ENCODE results near the gene CCDC28A. TPM values are rescaled to one million over a fixed set of nuclear protein-coding genes. Genes with fewer than 3 reads are reported as not detected.

Gene CCDC28A
- polyA plus RNA-seq, 4 donors, result 24.1 to 59.5 (median 36.9) TPM

DNA sequence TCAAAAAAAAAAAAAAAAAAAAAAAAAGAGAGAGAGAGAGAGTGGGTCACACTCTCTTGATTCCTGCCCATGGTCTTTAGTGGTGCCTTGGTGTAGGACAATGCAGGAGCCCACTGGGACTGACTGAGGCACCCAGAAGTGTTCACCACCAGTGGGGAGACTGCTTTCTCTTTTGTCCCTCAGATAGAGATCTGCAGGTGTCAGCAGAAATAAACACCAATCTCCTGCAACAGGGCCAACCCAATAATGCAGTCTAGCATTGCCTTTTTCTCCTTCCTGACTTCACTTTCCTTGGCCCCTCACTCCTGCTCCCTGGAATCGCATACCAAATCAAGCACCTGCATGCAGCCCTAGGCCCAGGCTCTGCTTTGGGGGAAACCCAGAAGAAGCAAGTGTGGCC is 39.0 kb upstream of the CCDC28A start:
- no peaks in the 10 kb centered on the region for H3K4me1 ChIP-seq (ENCODE audit: control insufficient read depth in 3 of 3, insufficient read depth in 2 of 3, low read depth in 1 of 3, low read length in 2 of 3)
- peaks cover 0 to 9% of the 10 kb centered on the region in 2 donors for H3K9me3 ChIP-seq (ENCODE audit: control insufficient read depth in 2 of 2, insufficient read depth in 1 of 2, low read depth in 1 of 2, low read length in 1 of 2)
- 97 to 100% (median 100%) methylated on average over 1 of the region's 1 CpG for WGBS, 3 donors
- no peak overlapping the region for H3K4me3 ChIP-seq (ENCODE audit: low read depth in 1 of 3, low read length in 3 of 3)
- DNase-seq (no peak), FAIRE-seq (no peak)
- H3K27me3 ChIP-seq (ENCODE audit: control insufficient read depth in 3 of 3, insufficient read depth in 3 of 3, low read length in 3 of 3), result no peaks in the 10 kb centered on the region
- H3K27ac ChIP-seq (ENCODE audit: low read depth in 1 of 3, low read length in 2 of 3), result no peak overlapping the region
- no peaks in the 10 kb centered on the region for H3K36me3 ChIP-seq (ENCODE audit: control insufficient read depth in 3 of 3, insufficient read depth in 2 of 3, low read depth in 1 of 3, low read length in 3 of 3)

DNA sequence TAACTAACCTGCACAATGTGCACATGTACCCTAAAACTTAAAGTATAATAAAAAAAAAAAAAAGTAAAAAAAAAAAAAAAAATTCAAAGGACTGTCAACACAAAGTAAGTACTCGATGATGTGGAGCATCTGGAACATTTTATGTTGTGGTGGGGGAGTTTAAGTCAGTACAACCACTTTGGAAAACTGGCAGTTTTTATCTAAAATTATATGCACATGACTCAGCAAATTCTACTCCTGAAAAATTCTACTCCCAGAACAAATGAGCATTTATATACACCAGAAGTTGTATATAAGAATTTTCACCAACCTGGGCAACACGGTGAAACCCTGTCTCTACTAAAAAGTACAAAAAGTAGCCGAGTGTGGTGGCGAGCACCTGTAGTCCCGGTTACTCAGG is 36.9 kb upstream of the CCDC28A start:
- Histone ChIP-seq H3K27ac (ENCODE audit: low read depth in 1 of 3, low read length in 2 of 3) (no peak overlapping the region), H3K4me3 (ENCODE audit: low read depth in 1 of 3, low read length in 3 of 3) (no peak overlapping the region), H3K36me3 (ENCODE audit: control insufficient read depth in 3 of 3, insufficient read depth in 2 of 3, low read depth in 1 of 3, low read length in 3 of 3) (no peaks in the 10 kb centered on the region), H3K4me1 (ENCODE audit: control insufficient read depth in 3 of 3, insufficient read depth in 2 of 3, low read depth in 1 of 3, low read length in 2 of 3) (no peaks in the 10 kb centered on the region), H3K9me3 (ENCODE audit: control insufficient read depth in 2 of 2, insufficient read depth in 1 of 2, low read depth in 1 of 2, low read length in 1 of 2) (peaks cover 0 to 3% of the 10 kb centered on the region in 2 donors), H3K27me3 (ENCODE audit: control insufficient read depth in 3 of 3, insufficient read depth in 3 of 3, low read length in 3 of 3) (no peaks in the 10 kb centered on the region)
- WGBS, 3 donors, result 83 to 94% (median 89%) methylated on average over 5 of the region's 5 CpGs
- DNase-seq (no peak), FAIRE-seq (no peak)

DNA sequence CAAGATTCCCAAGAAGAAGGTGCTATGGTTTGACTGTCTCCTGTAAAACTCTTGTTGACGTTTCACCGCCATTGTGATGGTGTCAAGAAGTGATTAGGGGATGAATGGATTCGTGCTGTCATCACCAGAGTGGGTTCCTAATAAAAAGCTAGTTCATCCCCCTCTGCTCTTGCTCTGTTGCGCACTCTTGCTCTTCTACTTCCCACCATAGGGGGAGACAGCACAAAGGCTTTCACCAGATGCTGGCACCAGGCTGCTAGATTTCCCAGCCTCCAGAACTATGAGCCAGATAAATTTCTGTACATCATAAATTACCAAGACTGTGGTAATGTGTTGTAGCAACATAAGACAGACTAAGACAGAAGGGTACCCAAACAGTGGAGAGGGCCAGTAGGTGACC is 21.6 kb upstream of the CCDC28A start:
- Histone ChIP-seq H3K36me3 (ENCODE audit: control insufficient read depth in 3 of 3, insufficient read depth in 2 of 3, low read depth in 1 of 3, low read length in 3 of 3) (no peaks in the 10 kb centered on the region), H3K27ac (ENCODE audit: low read depth in 1 of 3, low read length in 2 of 3) (no peak overlapping the region), H3K4me3 (ENCODE audit: low read depth in 1 of 3, low read length in 3 of 3) (no peak overlapping the region), H3K27me3 (ENCODE audit: control insufficient read depth in 3 of 3, insufficient read depth in 3 of 3, low read length in 3 of 3) (no peaks in the 10 kb centered on the region), H3K9me3 (ENCODE audit: control insufficient read depth in 2 of 2, insufficient read depth in 1 of 2, low read depth in 1 of 2, low read length in 1 of 2) (no peaks in the 10 kb centered on the region), H3K4me1 (ENCODE audit: control insufficient read depth in 3 of 3, insufficient read depth in 2 of 3, low read depth in 1 of 3, low read length in 2 of 3) (no peaks in the 10 kb centered on the region)
- no peak for DNase-seq
- WGBS, 3 donors, result 91 to 97% (median 94%) methylated on average over 4 of the region's 4 CpGs
- FAIRE-seq, result no peak

DNA sequence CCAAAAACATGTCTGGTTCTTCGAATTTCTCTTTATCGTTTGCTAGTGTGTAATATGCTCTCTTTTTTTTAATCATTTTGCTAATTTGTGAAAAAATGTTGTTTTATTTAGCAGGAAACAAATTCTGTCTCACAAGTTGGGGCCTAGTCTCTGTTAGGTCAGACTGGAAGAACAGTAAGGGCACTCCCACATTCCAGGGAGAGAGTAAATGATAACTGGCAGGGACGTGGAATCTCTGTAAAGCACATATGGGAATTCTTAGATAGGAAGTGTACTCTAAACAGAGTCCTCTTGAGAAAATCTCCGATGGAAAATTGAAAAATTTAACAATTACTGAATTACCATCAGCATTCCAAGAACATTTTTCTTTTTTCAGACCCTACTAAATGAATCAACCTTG is 16.4 kb upstream of the CCDC28A start:
- DNase-seq, result peak; percentile 6 to 43

DNA sequence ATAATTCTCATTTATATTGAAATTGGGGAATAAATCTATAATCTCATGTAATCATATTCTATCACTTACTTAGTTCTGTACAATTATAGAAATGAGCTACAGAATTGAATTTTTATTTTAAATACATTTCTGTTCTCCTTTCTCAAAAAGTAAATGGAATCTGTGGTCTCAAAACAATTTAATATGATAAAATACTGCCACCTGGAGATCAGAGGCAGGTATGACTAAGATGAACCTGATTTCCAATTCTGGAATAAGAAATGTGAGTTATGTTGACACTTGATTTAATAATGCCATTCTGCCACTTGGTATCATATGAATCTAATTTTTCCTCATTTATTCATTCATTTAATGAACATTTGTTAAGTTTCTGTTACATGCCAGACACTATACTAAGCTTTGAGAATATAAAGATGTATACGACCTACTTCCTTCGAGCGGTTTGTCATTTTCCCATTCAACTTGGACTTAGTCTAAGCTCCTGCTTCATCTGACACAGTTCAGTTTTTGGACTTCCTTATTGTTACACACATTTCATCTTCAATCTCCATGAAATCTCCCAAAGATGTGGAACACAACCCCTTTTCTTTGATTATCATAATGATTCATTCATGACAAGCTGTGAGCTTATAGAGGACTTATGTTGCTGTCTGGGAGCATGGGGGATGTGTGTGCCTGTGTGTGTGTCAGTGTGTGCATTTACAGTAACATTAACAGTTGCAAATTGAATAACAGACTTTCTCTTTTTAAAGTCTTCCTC is 7.5 kb upstream of the CCDC28A start:
- H3K9me3 ChIP-seq (ENCODE audit: control insufficient read depth in 2 of 2, insufficient read depth in 1 of 2, low read depth in 1 of 2, low read length in 1 of 2), result no peaks in the 10 kb centered on the region
- no peaks in the 10 kb centered on the region for H3K4me1 ChIP-seq (ENCODE audit: control insufficient read depth in 3 of 3, insufficient read depth in 2 of 3, low read depth in 1 of 3, low read length in 2 of 3)
- H3K27ac ChIP-seq (ENCODE audit: low read depth in 1 of 3, low read length in 2 of 3), result no peak overlapping the region
- FAIRE-seq (peak; percentile 94), DNase-seq (peak; percentile 45 to 47)
- no peaks in the 10 kb centered on the region for H3K36me3 ChIP-seq (ENCODE audit: control insufficient read depth in 3 of 3, insufficient read depth in 2 of 3, low read depth in 1 of 3, low read length in 3 of 3)
- 92 to 96% (median 93%) methylated on average over 3 of the region's 3 CpGs for WGBS, 3 donors
- H3K4me3 ChIP-seq (ENCODE audit: low read depth in 1 of 3, low read length in 3 of 3), result no peak overlapping the region
- H3K27me3 ChIP-seq (ENCODE audit: control insufficient read depth in 3 of 3, insufficient read depth in 3 of 3, low read length in 3 of 3), result no peaks in the 10 kb centered on the region

More for the DNA sequence above, 16.4 kb upstream of the CCDC28A start:
- Histone ChIP-seq H3K4me3 (ENCODE audit: low read depth in 1 of 3, low read length in 3 of 3) (no peak overlapping the region), H3K27me3 (ENCODE audit: control insufficient read depth in 3 of 3, insufficient read depth in 3 of 3, low read length in 3 of 3) (no peaks in the 10 kb centered on the region), H3K36me3 (ENCODE audit: control insufficient read depth in 3 of 3, insufficient read depth in 2 of 3, low read depth in 1 of 3, low read length in 3 of 3) (no peaks in the 10 kb centered on the region), H3K27ac (ENCODE audit: low read depth in 1 of 3, low read length in 2 of 3) (no peak overlapping the region), H3K9me3 (ENCODE audit: control insufficient read depth in 2 of 2, insufficient read depth in 1 of 2, low read depth in 1 of 2, low read length in 1 of 2) (no peaks in the 10 kb centered on the region), H3K4me1 (ENCODE audit: control insufficient read depth in 3 of 3, insufficient read depth in 2 of 3, low read depth in 1 of 3, low read length in 2 of 3) (no peaks in the 10 kb centered on the region)
- FAIRE-seq, result no peak
- 65 to 77% (median 74%) methylated on average over 4 of the region's 4 CpGs for WGBS, 3 donors

DNA sequence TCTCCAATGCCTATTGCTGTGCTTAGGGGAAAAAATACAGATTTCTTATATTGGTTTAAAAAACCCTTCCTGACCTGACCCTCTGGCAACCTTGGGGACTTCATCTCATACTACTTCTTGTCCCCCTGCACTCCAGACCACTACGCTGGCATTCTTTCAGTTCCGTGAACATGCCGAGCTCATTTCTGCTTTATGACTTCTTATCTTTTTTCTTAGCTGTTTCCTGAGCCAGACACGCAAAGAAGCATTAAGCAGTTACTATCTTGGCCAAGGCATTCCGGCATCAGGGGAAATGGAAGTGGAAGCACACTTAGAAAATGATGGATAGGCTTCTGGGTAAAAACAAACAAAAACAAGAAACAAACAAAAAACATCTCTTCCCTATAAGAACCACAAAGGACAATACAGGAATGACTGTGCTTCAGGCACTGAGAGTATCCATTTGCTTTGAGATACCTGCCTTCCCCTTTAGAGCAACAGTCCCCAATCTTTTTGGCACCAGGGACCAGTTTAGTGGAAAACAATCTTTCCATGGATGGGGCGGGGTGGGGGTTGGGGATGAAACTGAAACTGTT is 4.4 kb upstream of the CCDC28A start:
- no peaks in the 10 kb centered on the region for H3K36me3 ChIP-seq (ENCODE audit: control insufficient read depth in 3 of 3, insufficient read depth in 2 of 3, low read depth in 1 of 3, low read length in 3 of 3)
- no peaks in the 10 kb centered on the region for H3K27me3 ChIP-seq (ENCODE audit: control insufficient read depth in 3 of 3, insufficient read depth in 3 of 3, low read length in 3 of 3)
- FAIRE-seq (no peak), DNase-seq (peak; percentile 11 to 58)
- peaks cover 0 to 4% (median 0%) of the 10 kb centered on the region in 3 donors for H3K4me1 ChIP-seq (ENCODE audit: control insufficient read depth in 3 of 3, insufficient read depth in 2 of 3, low read depth in 1 of 3, low read length in 2 of 3)
- H3K9me3 ChIP-seq (ENCODE audit: control insufficient read depth in 2 of 2, insufficient read depth in 1 of 2, low read depth in 1 of 2, low read length in 1 of 2), result no peaks in the 10 kb centered on the region
- no peak overlapping the region for H3K27ac ChIP-seq (ENCODE audit: low read depth in 1 of 3, low read length in 2 of 3)
- H3K4me3 ChIP-seq (ENCODE audit: low read depth in 1 of 3, low read length in 3 of 3), result no peak overlapping the region
- 24 to 36% (median 34%) methylated on average over 6 of the region's 6 CpGs for WGBS, 3 donors

DNA sequence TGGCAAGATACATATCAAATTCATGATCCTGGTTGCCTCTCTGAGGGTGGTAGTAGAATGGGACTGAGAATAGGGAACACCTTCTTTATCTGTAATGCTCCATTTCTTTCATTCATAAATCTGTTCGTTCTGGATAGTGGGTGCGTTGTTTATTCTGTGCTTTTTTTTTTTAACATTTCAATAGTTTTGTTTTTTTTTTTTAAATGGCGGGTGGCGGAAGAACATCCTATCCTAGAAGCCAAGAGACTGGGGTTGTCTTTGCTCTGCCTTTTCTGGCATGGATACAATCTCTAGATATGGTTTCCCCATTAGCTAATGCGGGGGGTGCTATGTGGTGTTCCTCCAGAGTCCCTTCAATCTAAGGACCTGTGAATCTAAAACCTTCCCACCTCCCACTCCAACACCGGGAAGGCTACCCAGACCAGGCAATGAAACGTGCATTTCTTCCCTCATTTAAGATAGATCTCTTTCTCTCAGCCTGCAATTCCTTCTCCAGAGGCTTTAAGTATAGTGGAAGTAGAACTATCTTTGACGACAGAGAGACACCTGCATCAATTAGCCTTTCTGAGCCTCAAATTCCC is 883 bp upstream of the CCDC28A start:
- DNase-seq (no peak), FAIRE-seq (no peak)
- 10 to 20% (median 14%) methylated on average over 8 of the region's 8 CpGs for WGBS, 3 donors
- H3K36me3 ChIP-seq (ENCODE audit: control insufficient read depth in 3 of 3, insufficient read depth in 2 of 3, low read depth in 1 of 3, low read length in 3 of 3), result peaks cover 0 to 2% (median 0%) of the 10 kb centered on the region in 3 donors
- H3K27me3 ChIP-seq (ENCODE audit: control insufficient read depth in 3 of 3, insufficient read depth in 3 of 3, low read length in 3 of 3), result no peaks in the 10 kb centered on the region
- peak overlapping the region; percentile 18 to 77 (median 75) for H3K4me3 ChIP-seq (ENCODE audit: low read depth in 1 of 3, low read length in 3 of 3)
- H3K9me3 ChIP-seq (ENCODE audit: control insufficient read depth in 2 of 2, insufficient read depth in 1 of 2, low read depth in 1 of 2, low read length in 1 of 2), result no peaks in the 10 kb centered on the region
- peak overlapping the region in 2 of 3 donors; percentile 92 to 99 for H3K27ac ChIP-seq (ENCODE audit: low read depth in 1 of 3, low read length in 2 of 3)
- H3K4me1 ChIP-seq (ENCODE audit: control insufficient read depth in 3 of 3, insufficient read depth in 2 of 3, low read depth in 1 of 3, low read length in 2 of 3), result peaks cover 1 to 10% (median 2%) of the 10 kb centered on the region in 3 donors

DNA sequence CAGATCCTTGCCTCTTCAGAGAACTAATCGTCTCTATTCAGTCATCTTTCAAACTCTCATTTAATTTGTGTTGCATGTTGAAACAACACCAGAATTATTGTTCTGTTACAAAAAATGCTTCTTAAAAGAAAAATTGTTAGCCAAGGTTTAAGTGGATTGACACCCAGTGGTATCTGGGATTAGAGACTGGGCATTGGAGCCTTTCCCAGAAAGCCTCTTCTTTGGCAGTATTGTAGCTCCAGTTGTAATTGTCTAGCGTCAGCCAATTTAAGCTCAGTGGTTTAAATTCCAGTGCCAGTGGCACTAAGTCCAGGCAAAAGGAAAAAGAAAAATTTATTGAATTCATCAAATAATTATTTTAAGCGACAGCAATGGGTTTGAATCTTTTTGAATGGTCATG is 801 bp downstream of the CCDC28A start:
- H3K27me3 ChIP-seq (ENCODE audit: control insufficient read depth in 3 of 3, insufficient read depth in 3 of 3, low read length in 3 of 3), result no peaks in the 10 kb centered on the region
- peak overlapping the region in 2 of 3 donors; percentile 75 to 77 for H3K4me3 ChIP-seq (ENCODE audit: low read depth in 1 of 3, low read length in 3 of 3)
- DNase-seq (no peak), FAIRE-seq (no peak)
- H3K36me3 ChIP-seq (ENCODE audit: control insufficient read depth in 3 of 3, insufficient read depth in 2 of 3, low read depth in 1 of 3, low read length in 3 of 3), result peaks cover 0 to 2% (median 0%) of the 10 kb centered on the region in 3 donors
- 21 to 30% (median 26%) methylated on average over 3 of the region's 3 CpGs for WGBS, 3 donors
- no peak overlapping the region for H3K27ac ChIP-seq (ENCODE audit: low read depth in 1 of 3, low read length in 2 of 3)
- peaks cover 1 to 10% (median 2%) of the 10 kb centered on the region in 3 donors for H3K4me1 ChIP-seq (ENCODE audit: control insufficient read depth in 3 of 3, insufficient read depth in 2 of 3, low read depth in 1 of 3, low read length in 2 of 3)
- no peaks in the 10 kb centered on the region for H3K9me3 ChIP-seq (ENCODE audit: control insufficient read depth in 2 of 2, insufficient read depth in 1 of 2, low read depth in 1 of 2, low read length in 1 of 2)
